Caco-2 (cell line): ENCODE data around the gene CDK5RAP3. TPM values are rescaled to one million over a fixed set of nuclear protein-coding genes. Genes with fewer than 3 reads are reported as not detected.

Experiments
- BruUV-seq: library from RNA; stranded (reverse); fragments of 400-500 nt; replicated peaks from 2 replicates; lab custom pipeline; 2021; lab: Mats Ljungman, UMichigan
- CTCF ChIA-PET: fragments of 300-600 bp; sonication (Branson Sonifier 250); formaldehyde crosslinking; loops from one replicate; lab custom pipeline; 2022; ENCODE audit warnings: antibody characterized with exemption; lab: Charles Lee
- POLR2A ChIA-PET: fragments of 300-600 bp; sonication (Branson Sonifier 250); formaldehyde crosslinking; loops from one replicate; lab custom pipeline; 2022; ENCODE audit warnings: antibody characterized with exemption; lab: Charles Lee
- DNase-seq, 2 experiments: peaks; one replicate each; pipeline versions ENCODE4 v3.0.0 to v3.0.0-alpha.2; 2020 to 2022
- H3K27me3 ChIP-seq: replicated peaks from 2 replicates; pipeline ENCODE4 v1.6.0; 2011; ENCODE audit warnings: low read length; ENCODE audit not compliant: control insufficient read depth, insufficient read depth
- H3K36me3 ChIP-seq: 2 replicates; pipeline ENCODE4 v1.5.1; 2011; ENCODE audit warnings: low read length; ENCODE audit not compliant: control insufficient read depth, insufficient read depth
- H3K4me1 ChIP-seq: fragments of 250-450 bp; sonication (Bioruptor Pico); 2 replicates; pipeline ENCODE4 v1.5.1; 2020; ENCODE audit warnings: mild to moderate bottlenecking
- H3K4me3 ChIP-seq: 2 replicates; pipeline ENCODE4 v1.5.1; 2011; ENCODE audit warnings: low read depth, mild to moderate bottlenecking, control low read depth, low read length
- H3K9me3 ChIP-seq: fragments of 250-450 bp; sonication (Bioruptor Pico); 2 replicates; pipeline ENCODE4 v1.5.1; 2020; ENCODE audit warnings: mild to moderate bottlenecking, moderate library complexity
- H3K27ac Mint-ChIP-seq: one replicate; pipeline ENCODE4 v1.8.0; 2022; ENCODE audit warnings: mixed read lengths; ENCODE audit not compliant: unreplicated experiment
- H3K27me3 Mint-ChIP-seq: one replicate; pipeline ENCODE4 v1.8.0; 2022; ENCODE audit warnings: mixed read lengths; ENCODE audit not compliant: insufficient read depth, unreplicated experiment
- H3K36me3 Mint-ChIP-seq: one replicate; pipeline ENCODE4 v1.8.0; 2022; ENCODE audit warnings: mild to moderate bottlenecking, mixed read lengths; ENCODE audit not compliant: insufficient read depth, unreplicated experiment
- H3K4me1 Mint-ChIP-seq: one replicate; pipeline ENCODE4 v1.8.0; 2022; ENCODE audit warnings: low read depth, mixed read lengths; ENCODE audit not compliant: unreplicated experiment
- H3K4me3 Mint-ChIP-seq: one replicate; pipeline ENCODE4 v1.8.0; 2022; ENCODE audit warnings: mild to moderate bottlenecking, moderate library complexity, mixed read lengths; ENCODE audit not compliant: unreplicated experiment
- H3K9me3 Mint-ChIP-seq: one replicate; pipeline ENCODE4 v1.8.0; 2022; ENCODE audit warnings: mixed read lengths; ENCODE audit not compliant: unreplicated experiment
- intact Hi-C: fragments of 100-400 bp; cut with micrococcal nuclease; formaldehyde crosslinking; loops from one replicate; pipeline ENCODE4 v1.10.0; 2022; ENCODE audit not compliant: unreplicated experiment
- total RNA-seq: library from RNA; stranded (reverse); gene quantifications from 2 replicates; pipeline ENCODE4 v1.2.3, GENCODE V29; 2022
- TF ChIP-seq, protein P1 (sequence below), 2 experiments: fragments of 200-600 bp in 1 of 2; IDR thresholded peaks; 1 replicate in 1 of 2; 2 replicates in 1 of 2; pipeline versions ENCODE4 v1.5.1 to v1.8.0; 2011 to 2022; ENCODE audit warnings: antibody characterized with exemption in 1 of 2, control low read depth in 1 of 2, inconsistent platforms in 1 of 2, low read depth in 1 of 2, low read length in 1 of 2, mild to moderate bottlenecking in 1 of 2, moderate library complexity in 1 of 2; ENCODE audit not compliant: insufficient read depth in 1 of 2, severe bottlenecking in 1 of 2, unreplicated experiment in 1 of 2

CDK5RAP3 gene
- total RNA-seq, 1 experiment from 2014 or later = 425 TPM

DNA sequence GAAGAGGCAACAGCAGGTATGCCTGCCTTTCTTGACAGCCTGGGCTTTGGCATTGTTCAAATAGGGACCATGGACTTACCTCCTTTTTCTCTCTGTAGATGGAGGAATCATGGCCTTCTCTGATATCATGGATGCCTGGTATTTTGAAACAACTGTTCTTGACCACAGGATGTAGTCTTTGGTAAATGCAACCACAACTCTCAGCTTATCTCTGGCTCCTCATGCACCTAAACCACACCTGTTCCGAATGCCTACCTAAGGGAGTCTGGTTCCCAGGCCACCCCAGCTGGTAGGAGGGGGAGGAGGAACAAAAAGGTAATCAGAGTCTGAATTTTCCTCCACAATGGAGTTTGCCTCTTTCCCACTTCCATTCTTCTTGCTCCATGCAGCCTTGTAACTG, 18.8 kb downstream of the CDK5RAP3 start:
- H3K9me3 Mint-ChIP-seq = no peaks in the 10 kb centered on the region
- H3K36me3 Mint-ChIP-seq = peaks cover 14% of the 10 kb centered on the region
- H3K27me3 ChIP-seq = no peaks in the 10 kb centered on the region
- no peak overlapping the region for H3K27ac Mint-ChIP-seq
- H3K27me3 Mint-ChIP-seq = peaks cover 2% of the 10 kb centered on the region
- peaks cover 7% of the 10 kb centered on the region for H3K4me1 Mint-ChIP-seq
- TF ChIP-seq, protein P1, sequence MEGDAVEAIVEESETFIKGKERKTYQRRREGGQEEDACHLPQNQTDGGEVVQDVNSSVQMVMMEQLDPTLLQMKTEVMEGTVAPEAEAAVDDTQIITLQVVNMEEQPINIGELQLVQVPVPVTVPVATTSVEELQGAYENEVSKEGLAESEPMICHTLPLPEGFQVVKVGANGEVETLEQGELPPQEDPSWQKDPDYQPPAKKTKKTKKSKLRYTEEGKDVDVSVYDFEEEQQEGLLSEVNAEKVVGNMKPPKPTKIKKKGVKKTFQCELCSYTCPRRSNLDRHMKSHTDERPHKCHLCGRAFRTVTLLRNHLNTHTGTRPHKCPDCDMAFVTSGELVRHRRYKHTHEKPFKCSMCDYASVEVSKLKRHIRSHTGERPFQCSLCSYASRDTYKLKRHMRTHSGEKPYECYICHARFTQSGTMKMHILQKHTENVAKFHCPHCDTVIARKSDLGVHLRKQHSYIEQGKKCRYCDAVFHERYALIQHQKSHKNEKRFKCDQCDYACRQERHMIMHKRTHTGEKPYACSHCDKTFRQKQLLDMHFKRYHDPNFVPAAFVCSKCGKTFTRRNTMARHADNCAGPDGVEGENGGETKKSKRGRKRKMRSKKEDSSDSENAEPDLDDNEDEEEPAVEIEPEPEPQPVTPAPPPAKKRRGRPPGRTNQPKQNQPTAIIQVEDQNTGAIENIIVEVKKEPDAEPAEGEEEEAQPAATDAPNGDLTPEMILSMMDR (IDR thresholded peaks at IDR 0.05; ENCODE audit: insufficient read depth in 1 of 2, low read depth in 1 of 2, low read length in 1 of 2, severe bottlenecking in 1 of 2, unreplicated experiment in 1 of 2) = no peak
- H3K36me3 ChIP-seq = no peaks in the 10 kb centered on the region
- no peak overlapping the region for H3K4me3 ChIP-seq
- intact Hi-C loops = no loop called here
- ChIA-PET POLR2A (interaction anchor here (1.1 kb wide), 1 partner anchor 18 kb away, joined by 5 read pairs; the partner anchor contains the start of gene CDK5RAP3), CTCF (interaction anchor here (0.9 to 1.4 kb wide), 2 partner anchors 22 to 37 kb away, joined by 4 read pairs; no protein-coding TSS in a partner anchor)
- no peak for DNase-seq
- BruUV-seq = no TSS peak
- no peaks in the 10 kb centered on the region for H3K9me3 ChIP-seq
- no peak overlapping the region for H3K4me3 Mint-ChIP-seq
- H3K4me1 ChIP-seq = no peaks in the 10 kb centered on the region

DNA sequence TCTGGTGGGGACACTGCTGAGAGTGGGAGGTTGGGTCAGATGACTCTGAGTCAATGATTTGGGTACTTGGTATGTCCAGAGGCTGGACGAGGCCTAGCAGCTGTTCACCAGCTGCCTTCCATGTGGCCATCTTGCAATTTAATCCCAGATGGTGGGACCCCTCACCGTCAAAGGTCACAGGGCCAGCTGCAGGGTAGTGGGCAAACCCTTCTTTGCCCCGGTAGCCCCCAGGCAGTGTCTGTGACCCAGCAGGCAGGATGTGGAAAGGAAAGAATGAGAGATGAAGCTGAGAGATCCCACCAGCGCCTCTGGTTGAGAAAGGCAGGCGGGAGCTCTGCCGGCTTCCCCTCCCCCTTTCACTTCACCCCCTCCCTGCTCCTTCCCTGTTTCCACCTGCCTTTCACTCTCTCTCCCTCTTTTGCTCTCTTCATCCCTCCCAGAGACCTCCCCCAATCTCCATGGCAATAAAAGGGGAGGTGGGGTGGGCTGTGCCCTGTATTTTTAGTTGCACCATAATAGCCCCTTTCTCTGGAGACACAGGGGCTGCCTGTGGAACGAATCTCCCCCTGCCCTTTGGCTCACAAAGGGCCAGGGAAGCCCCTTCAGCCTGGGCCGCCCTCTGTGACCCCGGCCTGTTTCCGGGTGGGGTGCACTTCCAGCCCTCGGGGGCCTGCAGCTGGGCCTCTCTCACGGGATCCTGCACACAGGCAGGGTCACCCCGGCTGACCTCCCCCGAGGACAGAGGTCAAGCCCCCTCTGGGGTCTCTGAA, 20.2 kb downstream of the CDK5RAP3 start:
- H3K27me3 Mint-ChIP-seq = peaks cover 2% of the 10 kb centered on the region
- CTCF ChIA-PET = interaction anchor here (0.6 kb wide), 1 partner anchor 79 kb away, joined by 3 read pairs; no protein-coding TSS in a partner anchor
- H3K4me3 Mint-ChIP-seq = no peak overlapping the region
- no TSS peak for BruUV-seq
- no peaks in the 10 kb centered on the region for H3K9me3 ChIP-seq
- H3K4me1 ChIP-seq = no peaks in the 10 kb centered on the region
- no peaks in the 10 kb centered on the region for H3K27me3 ChIP-seq
- TF ChIP-seq, protein P1 (IDR thresholded peaks at IDR 0.05; ENCODE audit: insufficient read depth in 1 of 2, low read depth in 1 of 2, low read length in 1 of 2, severe bottlenecking in 1 of 2, unreplicated experiment in 1 of 2) = no peak
- no peak overlapping the region for H3K27ac Mint-ChIP-seq
- no peaks in the 10 kb centered on the region for H3K9me3 Mint-ChIP-seq
- H3K36me3 ChIP-seq = no peaks in the 10 kb centered on the region
- intact Hi-C loops = no loop called here
- no peak overlapping the region for H3K4me3 ChIP-seq
- H3K36me3 Mint-ChIP-seq = peaks cover 1% of the 10 kb centered on the region
- POLR2A ChIA-PET = no interaction called here
- DNase-seq = no peak
- H3K4me1 Mint-ChIP-seq = peaks cover 7% of the 10 kb centered on the region

DNA sequence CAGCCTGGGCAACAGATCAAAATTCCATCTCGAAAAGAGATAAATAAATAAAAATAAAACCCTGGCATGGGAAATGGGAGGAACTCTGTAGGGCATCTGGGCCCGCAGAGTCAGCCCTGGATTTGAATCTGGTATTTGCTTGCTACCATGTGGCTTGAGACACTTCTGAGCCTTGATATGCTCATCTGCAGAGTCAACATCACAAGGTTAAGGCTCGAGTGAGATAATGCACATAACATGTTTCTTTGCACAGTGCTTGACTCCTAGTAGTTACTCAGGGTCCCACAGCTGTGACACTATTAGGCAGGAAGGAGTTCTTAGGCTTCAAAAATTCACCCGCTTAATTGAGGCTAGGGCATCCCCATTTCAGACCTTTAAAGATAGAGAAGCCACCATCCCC, 21.3 kb downstream of the CDK5RAP3 start:
- H3K4me3 ChIP-seq = no peak overlapping the region
- H3K27ac Mint-ChIP-seq = no peak overlapping the region
- no peaks in the 10 kb centered on the region for H3K27me3 ChIP-seq
- no peak overlapping the region for H3K4me3 Mint-ChIP-seq
- BruUV-seq = no TSS peak
- H3K4me1 Mint-ChIP-seq = peaks cover 5% of the 10 kb centered on the region
- H3K9me3 Mint-ChIP-seq = no peaks in the 10 kb centered on the region
- H3K27me3 Mint-ChIP-seq = peaks cover 2% of the 10 kb centered on the region
- intact Hi-C loops = no loop called here
- TF ChIP-seq, protein P1 (IDR thresholded peaks at IDR 0.05; ENCODE audit: insufficient read depth in 1 of 2, low read depth in 1 of 2, low read length in 1 of 2, severe bottlenecking in 1 of 2, unreplicated experiment in 1 of 2) = no peak
- H3K36me3 Mint-ChIP-seq = no peaks in the 10 kb centered on the region
- no peaks in the 10 kb centered on the region for H3K9me3 ChIP-seq
- ChIA-PET CTCF (interaction anchor here (1.5 kb wide), 1 partner anchor 50 kb away, joined by 5 read pairs; the partner anchor contains the start of gene PNPO), POLR2A (no interaction called here)
- DNase-seq = no peak
- no peaks in the 10 kb centered on the region for H3K4me1 ChIP-seq
- H3K36me3 ChIP-seq = no peaks in the 10 kb centered on the region
